ENCODE results near the gene MAPKAP1. TPM values are rescaled to one million over a fixed set of nuclear protein-coding genes. Genes with fewer than 3 reads are reported as not detected.

MAPKAP1 gene
- total RNA-seq, 2 donors from 2014 or later = 83.7 to 115 TPM

- no peak for DNase-seq (ENCODE audit: low spot score)
- no peaks in the 10 kb centered on the region for H3K9me3 Mint-ChIP-seq
- H3K27ac Mint-ChIP-seq = peak overlapping the region; percentile 2 to 62
- H3K4me3 Mint-ChIP-seq = no peak overlapping the region
- ATAC-seq = peak in 1 of 2 donors; percentile 43
- peaks cover 12 to 13% of the 10 kb centered on the region in 2 donors for H3K4me1 Mint-ChIP-seq (ENCODE audit: low read depth in 2 of 2)
- H3K27me3 Mint-ChIP-seq = no peaks in the 10 kb centered on the region
- H3K36me3 Mint-ChIP-seq = no peaks in the 10 kb centered on the region
These were observed 145.4 kb downstream of the MAPKAP1 start for GRCh38 chr9:125561509-125562148.

- Mint-ChIP-seq H3K4me3 (no peak overlapping the region), H3K9me3 (no peaks in the 10 kb centered on the region), H3K4me1 (ENCODE audit: low read depth in 2 of 2) (peaks cover 10 to 12% of the 10 kb centered on the region in 2 donors), H3K36me3 (no peaks in the 10 kb centered on the region), H3K27ac (no peak overlapping the region), H3K27me3 (no peaks in the 10 kb centered on the region)
- ATAC-seq (no peak), DNase-seq (ENCODE audit: low spot score) (no peak)
These were observed 147.1 kb downstream of the MAPKAP1 start for GRCh38 chr9:125559894-125560293.

- Mint-ChIP-seq H3K27ac (no peak overlapping the region), H3K4me1 (ENCODE audit: low read depth in 2 of 2) (peaks cover 10 to 12% of the 10 kb centered on the region in 2 donors), H3K27me3 (no peaks in the 10 kb centered on the region), H3K9me3 (no peaks in the 10 kb centered on the region), H3K4me3 (no peak overlapping the region), H3K36me3 (no peaks in the 10 kb centered on the region)
- DNase-seq (ENCODE audit: low spot score) (no peak), ATAC-seq (no peak)
These were observed 147.8 kb downstream of the MAPKAP1 start for GRCh38 chr9:125559194-125559593.

- Mint-ChIP-seq H3K4me1 (ENCODE audit: low read depth in 2 of 2) (peaks cover 12 to 15% of the 10 kb centered on the region in 2 donors), H3K27me3 (no peaks in the 10 kb centered on the region), H3K9me3 (no peaks in the 10 kb centered on the region), H3K27ac (no peak overlapping the region), H3K36me3 (no peaks in the 10 kb centered on the region), H3K4me3 (no peak overlapping the region)
- ATAC-seq = peak; percentile 58 to 70
- DNase-seq (ENCODE audit: low spot score) = peak; percentile 72
These were observed 148.4 kb downstream of the MAPKAP1 start for GRCh38 chr9:125558453-125559092.

- H3K27me3 Mint-ChIP-seq = no peaks in the 10 kb centered on the region
- no peak for ATAC-seq
- DNase-seq (ENCODE audit: low spot score) = no peak
- H3K27ac Mint-ChIP-seq = no peak overlapping the region
- no peaks in the 10 kb centered on the region for H3K36me3 Mint-ChIP-seq
- H3K9me3 Mint-ChIP-seq = no peaks in the 10 kb centered on the region
- H3K4me3 Mint-ChIP-seq = no peak overlapping the region
- H3K4me1 Mint-ChIP-seq (ENCODE audit: low read depth in 2 of 2) = peaks cover 2 to 4% of the 10 kb centered on the region in 2 donors
These were observed 150.8 kb downstream of the MAPKAP1 start for GRCh38 chr9:125556046-125556721.

GRCh38 chr9:125554726-125555125 lies 152.3 kb downstream of the MAPKAP1 start:
- H3K27ac Mint-ChIP-seq = no peak overlapping the region
- H3K27me3 Mint-ChIP-seq = no peaks in the 10 kb centered on the region
- H3K36me3 Mint-ChIP-seq = no peaks in the 10 kb centered on the region
- ATAC-seq (no peak), DNase-seq (ENCODE audit: low spot score) (no peak)
- H3K4me3 Mint-ChIP-seq = no peak overlapping the region
- H3K9me3 Mint-ChIP-seq = no peaks in the 10 kb centered on the region
- H3K4me1 Mint-ChIP-seq (ENCODE audit: low read depth in 2 of 2) = peaks cover 2 to 4% of the 10 kb centered on the region in 2 donors

- Mint-ChIP-seq H3K36me3 (no peaks in the 10 kb centered on the region), H3K27me3 (no peaks in the 10 kb centered on the region), H3K4me3 (no peak overlapping the region), H3K4me1 (ENCODE audit: low read depth in 2 of 2) (peaks cover 2 to 4% of the 10 kb centered on the region in 2 donors), H3K9me3 (no peaks in the 10 kb centered on the region), H3K27ac (no peak overlapping the region)
- ATAC-seq (no peak), DNase-seq (ENCODE audit: low spot score) (no peak)
These were observed 155.2 kb downstream of the MAPKAP1 start for GRCh38 chr9:125551781-125552180.

- no peak overlapping the region for H3K4me3 Mint-ChIP-seq
These were observed 156.8 kb downstream of the MAPKAP1 start for GRCh38 chr9:125549891-125550885.

GRCh38 chr9:125549465-125549871 lies 157.5 kb downstream of the MAPKAP1 start:
- Mint-ChIP-seq H3K4me3 (no peak overlapping the region), H3K4me1 (ENCODE audit: low read depth in 2 of 2) (peaks cover 2 to 4% of the 10 kb centered on the region in 2 donors), H3K27ac (no peak overlapping the region), H3K9me3 (no peaks in the 10 kb centered on the region), H3K27me3 (no peaks in the 10 kb centered on the region), H3K36me3 (no peaks in the 10 kb centered on the region)
- DNase-seq (ENCODE audit: low spot score) (no peak), ATAC-seq (no peak)

More at GRCh38 chr9:125549891-125550885, 156.8 kb downstream of the MAPKAP1 start:
- Mint-ChIP-seq H3K9me3 (no peaks in the 10 kb centered on the region), H3K27me3 (no peaks in the 10 kb centered on the region), H3K36me3 (no peaks in the 10 kb centered on the region), H3K27ac (no peak overlapping the region), H3K4me1 (ENCODE audit: low read depth in 2 of 2) (peaks cover 2 to 4% of the 10 kb centered on the region in 2 donors)
- DNase-seq (ENCODE audit: low spot score) (no peak), ATAC-seq (no peak)

GRCh38 chr9:125549039-125549438 lies 158.0 kb downstream of the MAPKAP1 start:
- no peaks in the 10 kb centered on the region for H3K36me3 Mint-ChIP-seq
- H3K4me3 Mint-ChIP-seq = no peak overlapping the region
- no peaks in the 10 kb centered on the region for H3K9me3 Mint-ChIP-seq
- ATAC-seq (no peak), DNase-seq (ENCODE audit: low spot score) (no peak)
- no peak overlapping the region for H3K27ac Mint-ChIP-seq
- peaks cover under 1 to 2% of the 10 kb centered on the region in 2 donors for H3K4me1 Mint-ChIP-seq (ENCODE audit: low read depth in 2 of 2)
- H3K27me3 Mint-ChIP-seq = no peaks in the 10 kb centered on the region

GRCh38 chr9:125548141-125548540 lies 158.9 kb downstream of the MAPKAP1 start:
- no peaks in the 10 kb centered on the region for H3K36me3 Mint-ChIP-seq
- H3K4me1 Mint-ChIP-seq (ENCODE audit: low read depth in 2 of 2) = no peaks in the 10 kb centered on the region
- no peak for DNase-seq (ENCODE audit: low spot score)
- ATAC-seq = no peak
- no peaks in the 10 kb centered on the region for H3K27me3 Mint-ChIP-seq
- H3K4me3 Mint-ChIP-seq = no peak overlapping the region
- H3K9me3 Mint-ChIP-seq = no peaks in the 10 kb centered on the region
- H3K27ac Mint-ChIP-seq = no peak overlapping the region

GRCh38 chr9:125547368-125547767 lies 159.6 kb downstream of the MAPKAP1 start:
- Mint-ChIP-seq H3K4me3 (no peak overlapping the region), H3K27me3 (no peaks in the 10 kb centered on the region), H3K9me3 (no peaks in the 10 kb centered on the region), H3K27ac (no peak overlapping the region), H3K4me1 (ENCODE audit: low read depth in 2 of 2) (no peaks in the 10 kb centered on the region), H3K36me3 (no peaks in the 10 kb centered on the region)
- DNase-seq (ENCODE audit: low spot score) = no peak
- ATAC-seq = no peak

- H3K4me3 Mint-ChIP-seq = no peak overlapping the region
- H3K4me1 Mint-ChIP-seq (ENCODE audit: low read depth in 2 of 2) = no peaks in the 10 kb centered on the region
- no peak overlapping the region for H3K27ac Mint-ChIP-seq
- H3K27me3 Mint-ChIP-seq = no peaks in the 10 kb centered on the region
- H3K36me3 Mint-ChIP-seq = peaks cover 5% of the 10 kb centered on the region
- ATAC-seq = no peak
- no peak for DNase-seq (ENCODE audit: low spot score)
- no peaks in the 10 kb centered on the region for H3K9me3 Mint-ChIP-seq
These were observed 161.2 kb downstream of the MAPKAP1 start for GRCh38 chr9:125545845-125546244.
